Endodermal cell (in vitro differentiated cells): Measurements from ENCODE around the gene GAS2. TPM values are rescaled to one million over a fixed set of nuclear protein-coding genes. Genes with fewer than 3 reads are reported as not detected.
A peak's percentile ranks its signal among the peaks of the same experiment; 100 is the strongest.

Experiments used
- DNase-seq: peaks from one replicate; pipeline ENCODE4 v3.0.0-alpha.2; 2017
- H3K27ac ChIP-seq: 2 replicates; pipeline ENCODE4 v1.5.1; 2013; ENCODE audit warnings: mild to moderate bottlenecking, low read depth, low read length, moderate library complexity
- H3K27me3 ChIP-seq: 2 replicates; pipeline ENCODE4 v1.6.1; 2013; ENCODE audit warnings: mild to moderate bottlenecking, low read length, moderate library complexity; ENCODE audit not compliant: insufficient read depth, control insufficient read depth, poor library complexity, severe bottlenecking
- H3K36me3 ChIP-seq: 2 replicates; pipeline ENCODE4 v1.7.0; 2013; ENCODE audit warnings: mild to moderate bottlenecking, low read length, moderate library complexity; ENCODE audit not compliant: control insufficient read depth, insufficient read depth
- H3K4me1 ChIP-seq: one replicate; pipeline ENCODE4 v1.7.0; 2013; ENCODE audit warnings: low read length; ENCODE audit not compliant: control insufficient read depth, insufficient read depth
- H3K4me3 ChIP-seq: 2 replicates; pipeline ENCODE4 v1.5.1; 2013; ENCODE audit warnings: mild to moderate bottlenecking, low read length, moderate library complexity
- H3K9ac ChIP-seq: 2 replicates; pipeline ENCODE4 v1.6.1; 2013; ENCODE audit warnings: mild to moderate bottlenecking, low read length, moderate library complexity; ENCODE audit not compliant: poor library complexity, severe bottlenecking; ENCODE audit errors: extremely low read depth
- H3K9me3 ChIP-seq: 2 replicates; pipeline ENCODE4 v1.6.1; 2013; ENCODE audit warnings: mild to moderate bottlenecking, low read length, moderate library complexity; ENCODE audit not compliant: control insufficient read depth
- H3K27ac Mint-ChIP-seq: 2 replicates; pipeline ENCODE4 v1.8.0; 2020; ENCODE audit warnings: mixed read lengths
- H3K27me3 Mint-ChIP-seq: 2 replicates; pipeline ENCODE4 v1.8.0; 2021; ENCODE audit warnings: mild to moderate bottlenecking, mixed read lengths; ENCODE audit not compliant: insufficient read depth
- H3K36me3 Mint-ChIP-seq: 2 replicates; pipeline ENCODE4 v1.8.0; 2020; ENCODE audit warnings: low read depth, mixed read lengths
- H3K4me1 Mint-ChIP-seq: 2 replicates; pipeline ENCODE4 v1.8.0; 2020; ENCODE audit warnings: mixed read lengths
- H3K4me3 Mint-ChIP-seq: 2 replicates; pipeline ENCODE4 v1.8.0; 2020; ENCODE audit warnings: mild to moderate bottlenecking, moderate library complexity, mixed read lengths
- H3K9me3 Mint-ChIP-seq: 2 replicates; pipeline ENCODE4 v1.8.0; 2020; ENCODE audit warnings: mild to moderate bottlenecking, mixed read lengths
- CTCF ChIP-seq: fragments of 200-600 bp; sonication (generic); conservative IDR thresholded peaks from 2 replicates; pipeline ENCODE4 v1.5.0; 2021; ENCODE audit warnings: antibody characterized with exemption, mild to moderate bottlenecking
- whole genome bisulfite sequencing, 2 experiments: methylation state at CpG; one replicate each; pipeline versions ENCODE4 v1.1.5 to v1.1.7; 2013; ENCODE audit warnings: missing lambda C conversion rate in 2 of 2, mixed read lengths in 1 of 2; ENCODE audit not compliant: insufficient coverage in 1 of 2, insufficient read length in 1 of 2; 5-methylcytosine and 5-hydroxymethylcytosine counted together
- total RNA-seq, 2 donors: library from RNA; stranded (reverse); fragmentation: NEBNext Ultra II Directional in 1 of 2; extraction: Animal tissue kit (Norgen Biotek cat#: 25700) in 1 of 2; gene quantifications; 2 replicates in 1 of 2; 3 replicates in 1 of 2; pipeline ENCODE4 v1.2.1, GENCODE V29; 2021

The GAS2 gene
- total RNA-seq, 2 donors from 2014 or later = 3.0 to 4.1 TPM

- no peak overlapping the region for H3K4me3 ChIP-seq
- 79 to 83% methylated on average over 1 to 3 of the region's 3 CpGs for WGBS, 2 experiments
- Mint-ChIP-seq H3K9me3 (no peaks in the 10 kb centered on the region), H3K36me3 (no peaks in the 10 kb centered on the region), H3K4me3 (no peak overlapping the region), H3K27ac (peak overlapping the region; percentile 80), H3K4me1 (peaks cover 11% of the 10 kb centered on the region), H3K27me3 (no peaks in the 10 kb centered on the region)
- H3K27ac ChIP-seq = peak overlapping the region; percentile 56
- no peaks in the 10 kb centered on the region for H3K36me3 ChIP-seq
- no peak for DNase-seq
- no peak overlapping the region for H3K9ac ChIP-seq
- no peaks in the 10 kb centered on the region for H3K9me3 ChIP-seq
- H3K27me3 ChIP-seq = no peaks in the 10 kb centered on the region
- no peak for TF ChIP-seq CTCF
- no peaks in the 10 kb centered on the region for H3K4me1 ChIP-seq
These were observed 36.6 kb downstream of the GAS2 start for GRCh38 chr11:22703040-22703439.

GRCh38 chr11:22703591-22703990 lies 37.2 kb downstream of the GAS2 start:
- no peaks in the 10 kb centered on the region for H3K4me1 ChIP-seq
- WGBS, 2 experiments = 58% methylated on average over 2 of the region's 2 CpGs; no CpG with 5 or more reads in 1 of the 2 experiments
- Mint-ChIP-seq H3K27ac (no peak overlapping the region), H3K4me3 (no peak overlapping the region), H3K9me3 (no peaks in the 10 kb centered on the region), H3K27me3 (no peaks in the 10 kb centered on the region), H3K36me3 (no peaks in the 10 kb centered on the region), H3K4me1 (peaks cover 11% of the 10 kb centered on the region)
- no peaks in the 10 kb centered on the region for H3K36me3 ChIP-seq
- no peaks in the 10 kb centered on the region for H3K9me3 ChIP-seq
- no peak overlapping the region for H3K4me3 ChIP-seq
- H3K27ac ChIP-seq = peak overlapping the region; percentile 56
- no peak for DNase-seq
- no peak overlapping the region for H3K9ac ChIP-seq
- H3K27me3 ChIP-seq = no peaks in the 10 kb centered on the region
- no peak for TF ChIP-seq CTCF

GRCh38 chr11:22707119-22707899 lies 40.9 kb downstream of the GAS2 start:
- Mint-ChIP-seq H3K27ac (no peak overlapping the region), H3K4me3 (no peak overlapping the region), H3K27me3 (no peaks in the 10 kb centered on the region), H3K4me1 (peaks cover 11% of the 10 kb centered on the region), H3K36me3 (no peaks in the 10 kb centered on the region), H3K9me3 (no peaks in the 10 kb centered on the region)
- Histone ChIP-seq H3K4me1 (no peaks in the 10 kb centered on the region), H3K9me3 (no peaks in the 10 kb centered on the region), H3K27ac (no peak overlapping the region), H3K4me3 (no peak overlapping the region), H3K27me3 (no peaks in the 10 kb centered on the region), H3K36me3 (no peaks in the 10 kb centered on the region), H3K9ac (no peak overlapping the region)
- no peak for TF ChIP-seq CTCF
- WGBS, 2 experiments = 91 to 100% methylated on average over 2 of the region's 3 CpGs
- DNase-seq = no peak
